ENCODE results near the gene ROBO1. TPM values are rescaled to one million over a fixed set of nuclear protein-coding genes. Genes with fewer than 3 reads are reported as not detected.

The ROBO1 gene
- total RNA-seq, 4 donors from 2014 or later, result 12.3 to 112 (median 27.1) TPM

DNA sequence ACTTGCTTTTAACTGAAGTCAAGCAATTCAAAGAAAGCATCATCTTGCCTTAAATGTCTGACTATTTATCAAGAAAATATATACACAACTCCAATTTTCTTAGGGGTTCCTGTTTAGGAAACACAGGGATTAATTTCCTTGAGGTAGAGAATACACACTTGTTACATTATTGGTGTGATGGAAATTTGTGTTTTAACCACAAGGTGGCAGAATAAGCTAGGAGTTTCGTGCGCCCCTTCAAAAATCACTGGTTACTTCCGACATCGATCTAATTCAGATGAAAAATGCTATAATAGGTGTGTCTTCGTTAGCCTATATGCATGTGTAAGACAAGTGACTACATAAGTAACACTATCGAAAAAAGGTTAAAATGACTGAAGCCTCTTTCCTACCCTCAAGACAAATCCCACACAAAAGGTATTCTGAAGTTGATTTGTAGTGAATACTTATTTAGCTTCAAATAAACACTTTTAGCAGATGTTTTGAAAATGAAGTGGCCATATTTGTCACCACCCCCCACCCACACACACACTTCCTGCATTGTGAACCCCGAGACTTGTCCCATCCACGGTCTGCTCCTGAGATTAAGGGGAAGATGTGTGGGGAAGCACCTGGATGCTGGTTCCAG is 246.5 kb downstream of the ROBO1 start:
- Histone ChIP-seq H3K27ac (no peak overlapping the region), H3K27me3 (no peaks in the 10 kb centered on the region), H3K4me3 (no peak overlapping the region), H3K36me3 (no peaks in the 10 kb centered on the region), H3K4me1 (no peaks in the 10 kb centered on the region), H3K9me3 (no peaks in the 10 kb centered on the region)
- no peak for DNase-seq
- intact Hi-C loops (cut with DNase I; ENCODE audit: low total_unique reads), result no loop called here
- no peak for TF ChIP-seq POLR2A (IDR thresholded peaks at IDR 0.05)
- TF ChIP-seq, protein P1, sequence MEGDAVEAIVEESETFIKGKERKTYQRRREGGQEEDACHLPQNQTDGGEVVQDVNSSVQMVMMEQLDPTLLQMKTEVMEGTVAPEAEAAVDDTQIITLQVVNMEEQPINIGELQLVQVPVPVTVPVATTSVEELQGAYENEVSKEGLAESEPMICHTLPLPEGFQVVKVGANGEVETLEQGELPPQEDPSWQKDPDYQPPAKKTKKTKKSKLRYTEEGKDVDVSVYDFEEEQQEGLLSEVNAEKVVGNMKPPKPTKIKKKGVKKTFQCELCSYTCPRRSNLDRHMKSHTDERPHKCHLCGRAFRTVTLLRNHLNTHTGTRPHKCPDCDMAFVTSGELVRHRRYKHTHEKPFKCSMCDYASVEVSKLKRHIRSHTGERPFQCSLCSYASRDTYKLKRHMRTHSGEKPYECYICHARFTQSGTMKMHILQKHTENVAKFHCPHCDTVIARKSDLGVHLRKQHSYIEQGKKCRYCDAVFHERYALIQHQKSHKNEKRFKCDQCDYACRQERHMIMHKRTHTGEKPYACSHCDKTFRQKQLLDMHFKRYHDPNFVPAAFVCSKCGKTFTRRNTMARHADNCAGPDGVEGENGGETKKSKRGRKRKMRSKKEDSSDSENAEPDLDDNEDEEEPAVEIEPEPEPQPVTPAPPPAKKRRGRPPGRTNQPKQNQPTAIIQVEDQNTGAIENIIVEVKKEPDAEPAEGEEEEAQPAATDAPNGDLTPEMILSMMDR (IDR thresholded peaks at IDR 0.05), result peak; percentile 13 to 34 (median 26)

- Histone ChIP-seq H3K27ac (no peak overlapping the region), H3K4me1 (no peaks in the 10 kb centered on the region), H3K27me3 (no peaks in the 10 kb centered on the region), H3K9me3 (no peaks in the 10 kb centered on the region), H3K4me3 (no peak overlapping the region), H3K36me3 (no peaks in the 10 kb centered on the region)
- intact Hi-C loops (cut with DNase I; ENCODE audit: low total_unique reads), result no loop called here
- TF ChIP-seq, protein P1 (IDR thresholded peaks at IDR 0.05), result no peak
- no peak for TF ChIP-seq POLR2A (IDR thresholded peaks at IDR 0.05)
- DNase-seq, result no peak
These were observed 249.9 kb downstream of the ROBO1 start for GRCh38 chr3:79517766-79518413.

- Histone ChIP-seq H3K36me3 (no peaks in the 10 kb centered on the region), H3K9me3 (no peaks in the 10 kb centered on the region), H3K27ac (no peak overlapping the region), H3K27me3 (no peaks in the 10 kb centered on the region), H3K4me1 (no peaks in the 10 kb centered on the region), H3K4me3 (no peak overlapping the region)
- no peak for DNase-seq
- intact Hi-C loops (cut with DNase I; ENCODE audit: low total_unique reads), result no loop called here
- TF ChIP-seq, protein P1 (IDR thresholded peaks at IDR 0.05), result no peak
- TF ChIP-seq POLR2A (IDR thresholded peaks at IDR 0.05), result no peak
These were observed 251.0 kb downstream of the ROBO1 start for GRCh38 chr3:79516795-79517194.

DNA sequence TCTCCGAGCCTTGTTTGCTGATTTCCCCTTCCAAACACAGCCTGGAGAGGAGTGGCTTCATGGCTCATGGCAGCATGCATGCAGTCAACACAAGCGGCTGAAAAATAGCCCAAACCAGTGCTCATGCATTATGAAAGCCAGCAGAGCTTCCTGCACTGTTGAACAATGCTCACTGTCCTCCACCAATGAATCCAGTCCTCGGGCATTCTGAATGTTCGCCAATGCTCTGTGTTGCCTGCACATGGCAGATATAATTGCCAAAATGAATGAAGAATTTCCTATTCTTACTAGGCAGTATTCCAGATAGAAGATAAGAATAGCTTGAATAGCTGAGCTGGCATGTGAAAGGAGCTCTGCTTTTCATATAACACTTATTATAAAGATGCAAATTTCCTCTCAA is 252.7 kb downstream of the ROBO1 start:
- Histone ChIP-seq H3K9me3 (no peaks in the 10 kb centered on the region), H3K27ac (no peak overlapping the region), H3K36me3 (no peaks in the 10 kb centered on the region), H3K4me3 (no peak overlapping the region), H3K27me3 (no peaks in the 10 kb centered on the region), H3K4me1 (no peaks in the 10 kb centered on the region)
- DNase-seq, result no peak
- TF ChIP-seq, protein P1 (IDR thresholded peaks at IDR 0.05), result no peak
- TF ChIP-seq POLR2A (IDR thresholded peaks at IDR 0.05), result no peak
- intact Hi-C loops (cut with DNase I; ENCODE audit: low total_unique reads), result no loop called here

GRCh38 chr3:79514069-79514468 is 253.7 kb downstream of the ROBO1 start:
- Histone ChIP-seq H3K27ac (no peak overlapping the region), H3K9me3 (no peaks in the 10 kb centered on the region), H3K4me1 (no peaks in the 10 kb centered on the region), H3K27me3 (no peaks in the 10 kb centered on the region), H3K36me3 (no peaks in the 10 kb centered on the region), H3K4me3 (no peak overlapping the region)
- intact Hi-C loops (cut with DNase I; ENCODE audit: low total_unique reads), result no loop called here
- TF ChIP-seq POLR2A (IDR thresholded peaks at IDR 0.05), result no peak
- TF ChIP-seq, protein P1 (IDR thresholded peaks at IDR 0.05), result no peak
- no peak for DNase-seq
